ENCODE measurements around the gene TAF6.

TAF6 gene

DNA sequence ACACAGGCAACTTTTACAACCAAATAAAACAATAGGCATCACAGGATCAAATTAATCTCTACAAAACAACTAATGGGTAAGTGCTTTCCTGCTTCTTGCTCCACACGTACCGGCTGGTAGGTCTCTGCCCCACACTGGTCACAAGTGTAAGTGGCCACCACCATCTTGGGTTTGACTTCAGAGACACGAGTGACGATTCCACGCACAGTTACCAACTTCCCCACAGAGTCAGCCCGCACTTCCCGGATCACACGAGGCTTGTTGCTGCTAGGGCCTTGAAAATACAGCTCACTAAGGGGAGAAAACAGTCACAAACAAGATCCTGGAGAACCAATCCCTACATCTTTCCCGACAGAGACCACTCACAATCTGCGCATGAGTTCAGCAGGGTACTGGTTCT is 20.2 kb downstream of the TAF6 start:
- Histone ChIP-seq H3K4me1 (ENCODE audit: control insufficient read depth in 5 of 5, insufficient read depth in 5 of 5, low read length in 5 of 5) (peaks cover 6 to 37% (median 31%) of the 10 kb centered on the region in 5 donors), H3K27me3 (ENCODE audit: control insufficient read depth in 5 of 5, insufficient read depth in 4 of 5, low read length in 5 of 5) (no peaks in the 10 kb centered on the region), H3K9ac (ENCODE audit: low read length in 5 of 5) (no peak overlapping the region), H3K9me3 (ENCODE audit: control insufficient read depth in 5 of 5, low read length in 5 of 5) (no peaks in the 10 kb centered on the region), H3K4me3 (ENCODE audit: low read depth in 1 of 5, low read length in 5 of 5) (no peak overlapping the region), H3K36me3 (ENCODE audit: control insufficient read depth in 5 of 5, insufficient read depth in 5 of 5, low read length in 5 of 5) (peaks cover 0 to 64% (median 58%) of the 10 kb centered on the region in 5 donors), H3K27ac (ENCODE audit: low read depth, low read length) (no peak overlapping the region)

DNA sequence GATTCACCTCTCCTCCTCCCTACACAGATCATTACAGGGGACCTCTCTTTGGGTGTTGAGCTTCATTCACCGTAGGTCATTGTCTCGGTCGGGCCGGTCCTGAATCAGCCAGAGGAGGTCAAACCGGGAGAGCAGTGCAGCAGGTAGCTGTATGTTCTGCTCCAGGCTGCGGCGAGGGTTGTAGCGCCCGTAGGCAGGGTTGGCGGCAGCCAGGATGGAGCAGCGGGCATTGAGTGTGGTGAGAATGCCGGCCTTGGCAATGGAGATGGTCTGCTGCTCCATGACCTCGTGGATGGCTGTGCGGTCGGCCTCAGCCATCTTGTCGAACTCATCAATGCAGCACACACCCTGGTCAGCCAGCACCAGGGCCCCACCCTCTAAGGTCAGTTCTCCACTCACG is 23.5 kb downstream of the TAF6 start:
- Histone ChIP-seq H3K4me3 (ENCODE audit: low read depth in 1 of 5, low read length in 5 of 5) (no peak overlapping the region), H3K36me3 (ENCODE audit: control insufficient read depth in 5 of 5, insufficient read depth in 5 of 5, low read length in 5 of 5) (peaks cover 4 to 88% (median 83%) of the 10 kb centered on the region in 5 donors), H3K27ac (ENCODE audit: low read depth, low read length) (no peak overlapping the region), H3K9ac (ENCODE audit: low read length in 5 of 5) (no peak overlapping the region), H3K4me1 (ENCODE audit: control insufficient read depth in 5 of 5, insufficient read depth in 5 of 5, low read length in 5 of 5) (peaks cover 11 to 42% (median 30%) of the 10 kb centered on the region in 5 donors), H3K9me3 (ENCODE audit: control insufficient read depth in 5 of 5, low read length in 5 of 5) (no peaks in the 10 kb centered on the region), H3K27me3 (ENCODE audit: control insufficient read depth in 5 of 5, insufficient read depth in 4 of 5, low read length in 5 of 5) (no peaks in the 10 kb centered on the region)

DNA sequence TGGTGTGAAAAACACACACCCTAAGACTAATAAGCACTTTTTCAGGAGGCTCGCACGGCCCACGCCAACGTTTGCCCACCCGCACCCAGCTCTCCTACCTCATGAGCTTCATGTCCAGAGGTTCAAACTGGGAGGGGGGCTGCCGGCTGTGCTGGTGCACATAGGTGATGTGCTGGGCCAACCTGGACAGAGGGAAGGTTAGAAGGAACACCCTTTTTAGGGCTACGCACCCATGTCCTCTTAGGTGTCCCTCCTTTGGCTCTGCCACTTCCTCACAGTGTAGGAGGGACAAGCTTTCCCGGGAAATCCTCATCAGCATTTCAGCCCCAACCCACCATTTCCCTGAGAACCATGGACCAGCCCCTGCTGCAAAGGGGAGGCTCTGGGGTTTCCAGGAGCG is 23.9 kb downstream of the TAF6 start:
- H3K27ac ChIP-seq (ENCODE audit: low read depth, low read length) = no peak overlapping the region
- peaks cover 6 to 92% (median 87%) of the 10 kb centered on the region in 5 donors for H3K36me3 ChIP-seq (ENCODE audit: control insufficient read depth in 5 of 5, insufficient read depth in 5 of 5, low read length in 5 of 5)
- no peaks in the 10 kb centered on the region for H3K27me3 ChIP-seq (ENCODE audit: control insufficient read depth in 5 of 5, insufficient read depth in 4 of 5, low read length in 5 of 5)
- H3K4me1 ChIP-seq (ENCODE audit: control insufficient read depth in 5 of 5, insufficient read depth in 5 of 5, low read length in 5 of 5) = peaks cover 11 to 42% (median 30%) of the 10 kb centered on the region in 5 donors
- no peak overlapping the region for H3K4me3 ChIP-seq (ENCODE audit: low read depth in 1 of 5, low read length in 5 of 5)
- peak overlapping the region in 1 of 5 donors; percentile 13 for H3K9ac ChIP-seq (ENCODE audit: low read length in 5 of 5)
- H3K9me3 ChIP-seq (ENCODE audit: control insufficient read depth in 5 of 5, low read length in 5 of 5) = no peaks in the 10 kb centered on the region

DNA sequence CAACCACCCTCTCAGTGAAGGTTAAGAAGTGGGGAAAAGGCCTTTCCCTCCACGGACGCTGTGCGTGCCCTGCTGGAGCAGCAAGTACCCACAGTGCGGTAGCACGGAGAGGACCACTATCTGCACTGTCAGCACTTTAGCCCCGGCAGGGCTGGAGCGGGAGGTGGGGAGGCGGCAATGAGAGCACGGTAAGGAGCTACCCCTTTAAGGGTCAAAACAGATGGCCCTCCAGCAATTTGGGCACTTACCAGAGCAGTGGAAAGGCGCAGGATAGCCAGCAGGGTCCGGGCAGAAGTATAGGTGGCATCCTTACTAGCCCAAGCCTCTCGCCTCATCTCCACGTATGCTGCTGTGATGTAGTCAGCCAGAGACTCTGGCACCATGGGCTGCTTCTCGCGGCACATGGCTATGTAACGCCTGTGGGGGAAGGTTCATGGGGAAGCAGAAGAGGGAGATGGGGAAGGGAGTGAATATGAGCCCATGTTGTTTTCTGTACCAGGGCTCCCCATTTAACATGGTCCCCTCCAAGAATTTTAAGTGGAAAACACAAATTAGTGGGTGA is 25.2 kb downstream of the TAF6 start:
- H3K27ac ChIP-seq (ENCODE audit: low read depth, low read length) = no peak overlapping the region
- H3K9me3 ChIP-seq (ENCODE audit: control insufficient read depth in 5 of 5, low read length in 5 of 5) = no peaks in the 10 kb centered on the region
- peak overlapping the region in 2 of 5 donors; percentile 9 to 25 for H3K4me3 ChIP-seq (ENCODE audit: low read depth in 1 of 5, low read length in 5 of 5)
- peak overlapping the region in 1 of 5 donors; percentile 48 for H3K9ac ChIP-seq (ENCODE audit: low read length in 5 of 5)
- H3K4me1 ChIP-seq (ENCODE audit: control insufficient read depth in 5 of 5, insufficient read depth in 5 of 5, low read length in 5 of 5) = peaks cover 7 to 40% (median 27%) of the 10 kb centered on the region in 5 donors
- H3K27me3 ChIP-seq (ENCODE audit: control insufficient read depth in 5 of 5, insufficient read depth in 4 of 5, low read length in 5 of 5) = no peaks in the 10 kb centered on the region
- peaks cover 6 to 87% (median 82%) of the 10 kb centered on the region in 5 donors for H3K36me3 ChIP-seq (ENCODE audit: control insufficient read depth in 5 of 5, insufficient read depth in 5 of 5, low read length in 5 of 5)

DNA sequence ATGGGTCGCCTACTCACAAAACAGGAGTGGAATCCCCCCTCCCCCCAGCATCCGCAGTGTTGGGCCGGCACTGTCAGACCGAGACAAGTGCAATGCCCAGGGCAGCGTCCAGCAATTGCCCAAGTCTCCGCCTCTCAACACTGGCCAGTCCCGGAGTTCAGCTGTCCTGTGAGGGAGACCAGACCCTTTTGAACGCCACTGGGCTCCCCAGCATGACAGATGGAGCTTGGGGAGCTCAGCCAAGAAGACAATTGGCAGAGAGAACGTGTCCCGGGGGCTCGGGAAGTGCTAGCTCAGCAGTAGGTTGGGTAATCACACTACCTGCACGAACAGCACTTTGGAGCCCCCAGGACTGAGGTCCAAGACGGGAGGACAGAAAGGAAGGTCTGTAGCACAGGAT is 25.7 kb downstream of the TAF6 start:
- Histone ChIP-seq H3K36me3 (ENCODE audit: control insufficient read depth in 5 of 5, insufficient read depth in 5 of 5, low read length in 5 of 5) (peaks cover 6 to 82% (median 77%) of the 10 kb centered on the region in 5 donors), H3K4me3 (ENCODE audit: low read depth in 1 of 5, low read length in 5 of 5) (peak overlapping the region in 2 of 5 donors; percentile 9 to 25), H3K9ac (ENCODE audit: low read length in 5 of 5) (peak overlapping the region in 1 of 5 donors; percentile 48), H3K9me3 (ENCODE audit: control insufficient read depth in 5 of 5, low read length in 5 of 5) (no peaks in the 10 kb centered on the region), H3K27me3 (ENCODE audit: control insufficient read depth in 5 of 5, insufficient read depth in 4 of 5, low read length in 5 of 5) (no peaks in the 10 kb centered on the region), H3K4me1 (ENCODE audit: control insufficient read depth in 5 of 5, insufficient read depth in 5 of 5, low read length in 5 of 5) (peaks cover 8 to 38% (median 28%) of the 10 kb centered on the region in 5 donors), H3K27ac (ENCODE audit: low read depth, low read length) (no peak overlapping the region)

GRCh38 chr7:100093054-100093453 is 26.1 kb downstream of the TAF6 start:
- Histone ChIP-seq H3K9me3 (ENCODE audit: control insufficient read depth in 5 of 5, low read length in 5 of 5) (no peaks in the 10 kb centered on the region), H3K27ac (ENCODE audit: low read depth, low read length) (no peak overlapping the region), H3K9ac (ENCODE audit: low read length in 5 of 5) (no peak overlapping the region), H3K27me3 (ENCODE audit: control insufficient read depth in 5 of 5, insufficient read depth in 4 of 5, low read length in 5 of 5) (no peaks in the 10 kb centered on the region), H3K4me1 (ENCODE audit: control insufficient read depth in 5 of 5, insufficient read depth in 5 of 5, low read length in 5 of 5) (peaks cover 10 to 42% (median 32%) of the 10 kb centered on the region in 5 donors), H3K36me3 (ENCODE audit: control insufficient read depth in 5 of 5, insufficient read depth in 5 of 5, low read length in 5 of 5) (peaks cover 6 to 78% (median 72%) of the 10 kb centered on the region in 5 donors), H3K4me3 (ENCODE audit: low read depth in 1 of 5, low read length in 5 of 5) (no peak overlapping the region)

GRCh38 chr7:100091411-100092181 is 27.6 kb downstream of the TAF6 start:
- H3K4me3 ChIP-seq (ENCODE audit: low read depth in 1 of 5, low read length in 5 of 5) = no peak overlapping the region
- H3K27me3 ChIP-seq (ENCODE audit: control insufficient read depth in 5 of 5, insufficient read depth in 4 of 5, low read length in 5 of 5) = no peaks in the 10 kb centered on the region
- no peak overlapping the region for H3K9ac ChIP-seq (ENCODE audit: low read length in 5 of 5)
- peaks cover 10 to 45% (median 34%) of the 10 kb centered on the region in 5 donors for H3K4me1 ChIP-seq (ENCODE audit: control insufficient read depth in 5 of 5, insufficient read depth in 5 of 5, low read length in 5 of 5)
- H3K9me3 ChIP-seq (ENCODE audit: control insufficient read depth in 5 of 5, low read length in 5 of 5) = no peaks in the 10 kb centered on the region
- peaks cover 6 to 64% (median 60%) of the 10 kb centered on the region in 5 donors for H3K36me3 ChIP-seq (ENCODE audit: control insufficient read depth in 5 of 5, insufficient read depth in 5 of 5, low read length in 5 of 5)
- no peak overlapping the region for H3K27ac ChIP-seq (ENCODE audit: low read depth, low read length)

GRCh38 chr7:100090527-100091410 is 28.4 kb downstream of the TAF6 start:
- no peak overlapping the region for H3K9ac ChIP-seq (ENCODE audit: low read length in 5 of 5)
- peaks cover 10 to 45% (median 34%) of the 10 kb centered on the region in 5 donors for H3K4me1 ChIP-seq (ENCODE audit: control insufficient read depth in 5 of 5, insufficient read depth in 5 of 5, low read length in 5 of 5)
- H3K27ac ChIP-seq (ENCODE audit: low read depth, low read length) = no peak overlapping the region
- H3K4me3 ChIP-seq (ENCODE audit: low read depth in 1 of 5, low read length in 5 of 5) = no peak overlapping the region
- no peaks in the 10 kb centered on the region for H3K27me3 ChIP-seq (ENCODE audit: control insufficient read depth in 5 of 5, insufficient read depth in 4 of 5, low read length in 5 of 5)
- H3K36me3 ChIP-seq (ENCODE audit: control insufficient read depth in 5 of 5, insufficient read depth in 5 of 5, low read length in 5 of 5) = peaks cover 6 to 56% (median 52%) of the 10 kb centered on the region in 5 donors
- no peaks in the 10 kb centered on the region for H3K9me3 ChIP-seq (ENCODE audit: control insufficient read depth in 5 of 5, low read length in 5 of 5)

DNA sequence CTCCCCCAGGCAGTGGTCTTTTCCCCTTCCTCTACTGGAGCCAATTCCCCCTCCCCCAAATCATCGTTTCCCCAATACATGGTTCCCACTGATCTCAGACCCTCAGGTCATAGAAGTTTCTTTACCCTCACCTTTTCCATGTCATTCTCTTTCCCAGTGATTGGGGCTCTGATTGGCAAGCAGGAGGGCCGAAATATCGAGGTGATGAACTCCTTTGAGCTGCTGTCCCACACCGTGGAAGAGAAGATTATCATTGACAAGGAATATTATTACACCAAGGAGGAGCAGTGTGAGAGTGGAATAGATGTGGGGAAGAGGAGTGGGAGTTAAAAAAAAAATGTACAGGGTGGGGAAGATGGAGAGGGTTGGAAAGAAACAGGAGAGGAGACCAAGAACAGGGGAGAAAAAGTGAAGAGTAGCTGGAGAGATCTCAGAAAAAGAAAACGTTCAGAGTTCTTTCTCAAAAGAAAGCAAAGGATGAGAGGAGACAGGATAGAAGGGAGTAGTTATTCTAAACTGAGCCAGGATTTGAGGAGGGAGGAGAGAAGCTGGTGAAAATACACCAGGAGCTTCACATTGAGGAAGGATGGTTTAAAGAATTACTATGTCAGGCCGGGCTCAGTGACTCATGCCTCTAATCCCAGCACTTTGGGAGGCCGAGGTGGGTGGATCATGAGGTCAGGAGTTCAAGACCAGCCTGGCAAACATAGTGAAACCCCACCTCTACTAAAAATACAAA is 29.5 kb downstream of the TAF6 start:
- peak overlapping the region; percentile 12 to 94 (median 87) for H3K9ac ChIP-seq (ENCODE audit: low read length in 5 of 5)
- H3K36me3 ChIP-seq (ENCODE audit: control insufficient read depth in 5 of 5, insufficient read depth in 5 of 5, low read length in 5 of 5) = peaks cover 6 to 45% (median 43%) of the 10 kb centered on the region in 5 donors
- peak overlapping the region; percentile 46 for H3K27ac ChIP-seq (ENCODE audit: low read depth, low read length)
- H3K9me3 ChIP-seq (ENCODE audit: control insufficient read depth in 5 of 5, low read length in 5 of 5) = no peaks in the 10 kb centered on the region
- peaks cover 10 to 45% (median 34%) of the 10 kb centered on the region in 5 donors for H3K4me1 ChIP-seq (ENCODE audit: control insufficient read depth in 5 of 5, insufficient read depth in 5 of 5, low read length in 5 of 5)
- H3K4me3 ChIP-seq (ENCODE audit: low read depth in 1 of 5, low read length in 5 of 5) = peak overlapping the region; percentile 89 to 96 (median 94)
- H3K27me3 ChIP-seq (ENCODE audit: control insufficient read depth in 5 of 5, insufficient read depth in 4 of 5, low read length in 5 of 5) = no peaks in the 10 kb centered on the region

Data from subcutaneous abdominal adipose tissue (tissue), 5 donors.